ENCODE results near the gene MEGF6.

Gene MEGF6

GRCh38 chr1:3570066-3570986 is 41.0 kb downstream of the MEGF6 start:
- DNase-seq: no peak

- DNase-seq: no peak
These were observed 41.9 kb downstream of the MEGF6 start for GRCh38 chr1:3569436-3569835.

GRCh38 chr1:3568815-3569435 is 42.4 kb downstream of the MEGF6 start:
- DNase-seq: no peak

- no peak for DNase-seq
These were observed 44.1 kb downstream of the MEGF6 start for GRCh38 chr1:3566951-3567804.

GRCh38 chr1:3566003-3566885 is 45.1 kb downstream of the MEGF6 start:
- DNase-seq: no peak

GRCh38 chr1:3564921-3565831 is 46.1 kb downstream of the MEGF6 start:
- DNase-seq: peak; percentile 47

GRCh38 chr1:3563610-3564009 is 47.7 kb downstream of the MEGF6 start:
- DNase-seq: no peak

- DNase-seq: no peak
These were observed 48.2 kb downstream of the MEGF6 start for GRCh38 chr1:3563125-3563524.

- no peak for DNase-seq
These were observed 48.6 kb downstream of the MEGF6 start for GRCh38 chr1:3562712-3563111.

GRCh38 chr1:3561702-3562101 is 49.6 kb downstream of the MEGF6 start:
- DNase-seq: no peak

GRCh38 chr1:3560981-3561380 is 50.3 kb downstream of the MEGF6 start:
- no peak for DNase-seq

GRCh38 chr1:3560251-3560871 is 50.9 kb downstream of the MEGF6 start:
- no peak for DNase-seq

GRCh38 chr1:3558036-3558726 is 53.1 kb downstream of the MEGF6 start:
- DNase-seq: no peak

GRCh38 chr1:3557366-3557765 is 53.9 kb downstream of the MEGF6 start:
- no peak for DNase-seq

- no peak for DNase-seq
These were observed 55.0 kb downstream of the MEGF6 start for GRCh38 chr1:3556336-3556735.

- DNase-seq: no peak
These were observed 56.0 kb downstream of the MEGF6 start for GRCh38 chr1:3555131-3555920.

- no peak for DNase-seq
These were observed 57.4 kb downstream of the MEGF6 start for GRCh38 chr1:3553940-3554223.

- no peak for DNase-seq
These were observed 58.0 kb downstream of the MEGF6 start for GRCh38 chr1:3553166-3553939.

GRCh38 chr1:3552751-3553150 is 58.6 kb downstream of the MEGF6 start:
- DNase-seq: no peak

All from OCI-M1 (cell line).